CD14-positive monocyte (primary cell): ENCODE measurements around the gene GLMP. TPM values are rescaled to one million over a fixed set of nuclear protein-coding genes. Genes with fewer than 3 reads are reported as not detected.

Source experiments
- DNase-seq, 3 donors: peaks; one replicate each; pipeline ENCODE4 v3.0.0-alpha.2; 2011 to 2022
- H2AFZ ChIP-seq: 2 replicates; pipeline ENCODE4 v1.6.0; 2012; ENCODE audit warnings: mild to moderate bottlenecking, low read depth, low read length, inconsistent platforms; ENCODE audit not compliant: insufficient read depth, poor library complexity, severe bottlenecking
- H3K27ac ChIP-seq, 2 donors: 1 replicate in 1 of 2; 2 replicates in 1 of 2; pipeline ENCODE4 v1.5.1; 2012 to 2013; ENCODE audit warnings: low read length in 2 of 2, control low read depth in 1 of 2, inconsistent platforms in 1 of 2, low read depth in 1 of 2, mild to moderate bottlenecking in 1 of 2
- H3K27me3 ChIP-seq, 2 donors: one replicate each; pipeline versions ENCODE4 v1.6.0 to v1.6.1; 2011 to 2013; ENCODE audit warnings: low read length in 2 of 2; ENCODE audit not compliant: control insufficient read depth in 2 of 2, insufficient read depth in 2 of 2
- H3K36me3 ChIP-seq, 2 donors: replicated peaks in 1 of 2; 1 replicate in 1 of 2; 2 replicates in 1 of 2; pipeline versions ENCODE4 v1.5.1 to v1.6.1; 2012 to 2013; ENCODE audit warnings: low read length in 2 of 2, control low read depth in 1 of 2, inconsistent platforms in 1 of 2, mild to moderate bottlenecking in 1 of 2; ENCODE audit not compliant: insufficient read depth in 2 of 2, control insufficient read depth in 1 of 2
- H3K4me1 ChIP-seq, 2 donors: 1 replicate in 1 of 2; 2 replicates in 1 of 2; pipeline versions ENCODE4 v1.5.1 to v1.6.1; 2012 to 2013; ENCODE audit warnings: low read length in 2 of 2, control low read depth in 1 of 2, inconsistent platforms in 1 of 2, mild to moderate bottlenecking in 1 of 2, moderate library complexity in 1 of 2; ENCODE audit not compliant: insufficient read depth in 2 of 2, control insufficient read depth in 1 of 2
- H3K4me2 ChIP-seq: replicated peaks from 2 replicates; pipeline ENCODE3; 2012; ENCODE audit warnings: low read length, moderate library complexity, mild to moderate bottlenecking; ENCODE audit not compliant: poor library complexity, severe bottlenecking; ENCODE audit errors: extremely low read depth
- H3K4me3 ChIP-seq, 3 experiments: fragments of 200-600 bp in 1 of 3; sonication (generic) in 1 of 3; replicated peaks in 1 of 3; 1 replicate in 2 of 3; 2 replicates in 1 of 3; pipeline ENCODE4 v1.5.1; 2011 to 2013; ENCODE audit warnings: low read length in 3 of 3, mild to moderate bottlenecking in 3 of 3, control low read depth in 2 of 3, low read depth in 2 of 3, inconsistent platforms in 1 of 3, moderate library complexity in 1 of 3
- H3K79me2 ChIP-seq: 2 replicates; pipeline ENCODE4 v1.6.0; 2012; ENCODE audit warnings: mild to moderate bottlenecking, control low read depth, inconsistent platforms, low read length, moderate library complexity; ENCODE audit not compliant: insufficient read depth
- H3K9ac ChIP-seq: 2 replicates; pipeline ENCODE4 v1.6.0; 2017; ENCODE audit warnings: low read length, mild to moderate bottlenecking; ENCODE audit not compliant: insufficient read depth, poor library complexity, severe bottlenecking
- H3K9me3 ChIP-seq, 2 donors: replicated peaks in 1 of 2; 1 replicate in 1 of 2; 2 replicates in 1 of 2; pipeline versions ENCODE4 v1.5.1 to v1.6.1; 2012 to 2013; ENCODE audit warnings: low read length in 2 of 2, control low read depth in 1 of 2; ENCODE audit not compliant: control insufficient read depth in 1 of 2, insufficient read depth in 1 of 2
- H4K20me1 ChIP-seq: 2 replicates; pipeline ENCODE4 v1.6.0; 2012; ENCODE audit warnings: mild to moderate bottlenecking, low read length, control low read depth, moderate library complexity; ENCODE audit not compliant: insufficient read depth
- H3K27ac Mint-ChIP-seq, 7 donors: one replicate each; pipeline ENCODE4 v1.8.0; 2020; ENCODE audit warnings: mild to moderate bottlenecking in 7 of 7, mixed read lengths in 7 of 7, moderate library complexity in 6 of 7, inconsistent platforms in 2 of 7
- H3K27me3 Mint-ChIP-seq, 3 donors: one replicate each; pipeline ENCODE4 v1.8.0; 2021 to 2022; ENCODE audit warnings: low read depth in 3 of 3, mild to moderate bottlenecking in 3 of 3, mixed read lengths in 3 of 3, moderate library complexity in 3 of 3, inconsistent platforms in 1 of 3
- H3K36me3 Mint-ChIP-seq, 2 donors: one replicate each; pipeline ENCODE4 v1.8.0; 2020; ENCODE audit warnings: mixed read lengths in 2 of 2, inconsistent platforms in 1 of 2, mild to moderate bottlenecking in 1 of 2
- H3K4me1 Mint-ChIP-seq: one replicate; pipeline ENCODE4 v1.8.0; 2020; ENCODE audit warnings: mild to moderate bottlenecking, mixed read lengths
- H3K4me3 Mint-ChIP-seq, 2 donors: one replicate each; pipeline ENCODE4 v1.8.0; 2020; ENCODE audit warnings: mild to moderate bottlenecking in 2 of 2, mixed read lengths in 2 of 2, moderate library complexity in 1 of 2
- H3K9me3 Mint-ChIP-seq, 7 donors: one replicate each; pipeline ENCODE4 v1.8.0; 2020 to 2022; ENCODE audit warnings: mixed read lengths in 7 of 7, mild to moderate bottlenecking in 6 of 7, moderate library complexity in 6 of 7, inconsistent platforms in 2 of 7
- CTCF ChIP-seq: fragments of 200-600 bp; IDR thresholded peaks from one replicate; pipeline ENCODE4 v1.8.0; 2022; ENCODE audit warnings: antibody characterized with exemption, mild to moderate bottlenecking
- WGBS: methylation state at CpG from one replicate; pipeline ENCODE4 v1.1.5; 2013; ENCODE audit warnings: missing lambda C conversion rate; ENCODE audit not compliant: insufficient coverage; 5-methylcytosine and 5-hydroxymethylcytosine counted together
- intact Hi-C, 2 donors: fragments of 100-400 bp; cut with micrococcal nuclease; formaldehyde crosslinking; loops; one replicate each; pipeline versions ENCODE4 v1.15.0 to v1.15.1; 2023
- polyA minus RNA-seq: library from RNA; depleted of rRNA, polyadenylated mRNA; stranded (reverse); fragments of >200 nt; gene quantifications from 2 replicates; pipeline ENCODE4 v1.2.3, GENCODE V29; 2012
- polyA plus RNA-seq, 3 donors: library from polyadenylated mRNA; depleted of rRNA in 1 of 3; unstranded in 2 of 3; stranded (reverse) in 1 of 3; fragments of 300-500 nt in 2 of 3; fragments of >200 nt in 1 of 3; fragmentation: Illumina TruSeq in 2 of 3; gene quantifications; 1 replicate in 2 of 3; 2 replicates in 1 of 3; pipeline ENCODE4 v1.2.3, GENCODE V29; 2012 to 2021
- total RNA-seq, 12 experiments: library from RNA in 1 of 12; stranded (reverse) in 1 of 12; fragments of 120-200 nt in 1 of 12; gene quantifications; one replicate each; pipeline ENCODE4 v1.2.4 and lab custom pipeline; 2013 to 2026; ENCODE audit warnings: mixed read lengths in 6 of 12, inconsistent platforms in 1 of 12

GLMP gene
- total RNA-seq (2013), result 50.0 TPM
- polyA plus RNA-seq (10 to 100 TPM; 24.3 to 59.6 (median 34.7) TPM), polyA minus RNA-seq (23.1 and 50.7 TPM in 2 replicates), total RNA-seq (lab: John Stamatoyannopoulos, UW) (2.5 to 21.7 (median 15.4) reads per million in 11 experiments)

- H3K4me2 ChIP-seq, result peak within 1 kb of the TSS; percentile 100
- Mint-ChIP-seq H3K9me3 (peaks cover 0 to 3% (median 0%) of the 10 kb centered on the region in 7 donors), H3K4me1 (peaks cover 41% of the 10 kb centered on the region), H3K36me3 (peaks cover 16 to 19% of the 10 kb centered on the region in 2 donors), H3K4me3 (peak within 1 kb of the TSS; percentile 92 to 96), H3K27me3 (peaks cover 0 to 3% (median 2%) of the 10 kb centered on the region in 3 donors), H3K27ac (peak within 1 kb of the TSS; percentile 19 to 90 (median 79))
- peak within 1 kb of the TSS; percentile 72 for H3K9ac ChIP-seq
- no peaks in the 10 kb centered on the region for H3K9me3 ChIP-seq
- peaks cover 6% of the 10 kb centered on the region for H4K20me1 ChIP-seq
- H3K79me2 ChIP-seq, result peaks cover 6% of the 10 kb centered on the region
- peak; percentile 35 to 56 (median 50) for DNase-seq
- H3K27me3 ChIP-seq, result no peaks in the 10 kb centered on the region
- intact Hi-C loops, result no loop called here
- WGBS, result 0% methylated on average over 11 of the region's 17 CpGs
- H3K4me3 ChIP-seq, result peak within 1 kb of the TSS; percentile 68 to 88 (median 77)
- peaks cover 10 to 22% of the 10 kb centered on the region in 2 donors for H3K36me3 ChIP-seq
- H2AFZ ChIP-seq, result peak within 1 kb of the TSS; percentile 99
- H3K27ac ChIP-seq, result peak within 1 kb of the TSS; percentile 16 to 78
- TF ChIP-seq CTCF, result no peak
- peaks cover 29 to 31% of the 10 kb centered on the region in 2 donors for H3K4me1 ChIP-seq
These were observed at the start of gene GLMP for GRCh38 chr1:156295391-156295947. GLMP (minus strand) TSS chr1:156295679; CDS start chr1:156295645, 34 bp downstream.

GRCh38 chr1:156344409-156344808 is 48.9 kb upstream of the GLMP start:
- no peak overlapping the region for H3K4me2 ChIP-seq
- H3K9me3 ChIP-seq, result no peaks in the 10 kb centered on the region
- no peaks in the 10 kb centered on the region for H3K4me1 ChIP-seq
- H3K27ac ChIP-seq, result no peak overlapping the region
- H3K4me3 Mint-ChIP-seq, result no peak overlapping the region
- no peaks in the 10 kb centered on the region for H4K20me1 ChIP-seq
- H3K36me3 Mint-ChIP-seq, result no peaks in the 10 kb centered on the region
- peaks cover 0 to 2% (median 0%) of the 10 kb centered on the region in 7 donors for H3K9me3 Mint-ChIP-seq
- H3K27me3 ChIP-seq, result peaks cover 6 to 8% of the 10 kb centered on the region in 2 donors
- H3K4me3 ChIP-seq, result no peak overlapping the region
- no peaks in the 10 kb centered on the region for H3K4me1 Mint-ChIP-seq
- intact Hi-C loops, result no loop called here
- peaks cover 9 to 20% (median 10%) of the 10 kb centered on the region in 3 donors for H3K27me3 Mint-ChIP-seq
- no peaks in the 10 kb centered on the region for H3K36me3 ChIP-seq
- H3K79me2 ChIP-seq, result no peaks in the 10 kb centered on the region
- H3K9ac ChIP-seq, result no peak overlapping the region
- no peak overlapping the region for H2AFZ ChIP-seq
- no peak for DNase-seq
- TF ChIP-seq CTCF, result no peak
- no peak overlapping the region for H3K27ac Mint-ChIP-seq
- WGBS, result no CpG with 5 or more reads among the region's 3 CpGs
